Thymus (tissue), 11 donors: ENCODE data around the gene KCNIP4. TPM values are rescaled to one million over a fixed set of nuclear protein-coding genes. Genes with fewer than 3 reads are reported as not detected.

ENCODE experiments used
- DNase-seq, 9 donors: peaks; one replicate each; pipeline ENCODE4 v3.0.0-alpha.2; 2013; ENCODE audit warnings: low spot score in 9 of 9, low read depth in 6 of 9, missing footprints in 1 of 9
- H3K27ac ChIP-seq, 2 donors: one replicate each; pipeline ENCODE4 v1.5.1; 2013; ENCODE audit warnings: control low read depth in 1 of 2, low read depth in 1 of 2, low read length in 1 of 2, mild to moderate bottlenecking in 1 of 2, moderate library complexity in 1 of 2
- H3K27me3 ChIP-seq, 2 donors: one replicate each; pipeline ENCODE4 v1.5.1; 2013; ENCODE audit warnings: low read length in 1 of 2; ENCODE audit not compliant: control insufficient read depth in 2 of 2, insufficient read depth in 1 of 2
- H3K36me3 ChIP-seq, 2 donors: one replicate each; pipeline ENCODE4 v1.5.1; 2013; ENCODE audit warnings: low read length in 1 of 2, mild to moderate bottlenecking in 1 of 2, moderate library complexity in 1 of 2; ENCODE audit not compliant: control insufficient read depth in 2 of 2, insufficient read depth in 2 of 2
- H3K4me1 ChIP-seq, 2 donors: one replicate each; pipeline ENCODE4 v1.5.1; 2013; ENCODE audit warnings: low read length in 2 of 2; ENCODE audit not compliant: control insufficient read depth in 2 of 2, insufficient read depth in 2 of 2
- H3K4me3 ChIP-seq, 2 donors: one replicate each; pipeline ENCODE4 v1.5.1; 2013; ENCODE audit warnings: low read length in 2 of 2, control low read depth in 1 of 2, mild to moderate bottlenecking in 1 of 2
- H3K9me3 ChIP-seq, 2 donors: one replicate each; pipeline ENCODE4 v1.5.1; 2013; ENCODE audit warnings: low read length in 1 of 2, mild to moderate bottlenecking in 1 of 2; ENCODE audit not compliant: control insufficient read depth in 2 of 2, insufficient read depth in 1 of 2
- WGBS: extraction: QIAGEN DNeasy Blood & Tissue Kit; methylation state at CpG from one replicate; pipeline ENCODE4 v1.1.7; 2013; 5-methylcytosine and 5-hydroxymethylcytosine counted together
- polyA plus RNA-seq: library from polyadenylated mRNA; stranded (reverse); fragments of 200-250 nt; gene quantifications from one replicate; pipeline ENCODE4 v1.2.3, GENCODE V29; 2013
- total RNA-seq: library from RNA; stranded (reverse); fragments of 120-200 nt; gene quantifications from one replicate; pipeline ENCODE4 v1.2.4, GENCODE V29; 2013
- donor health status: healthy.

Gene KCNIP4
- total and polyA plus RNA-seq, 2 donors: 0.07 TPM; not detected in 1

GRCh38 chr4:21976166-21976565, 27.6 kb upstream of the KCNIP4 start:
- no peaks in the 10 kb centered on the region for H3K4me1 ChIP-seq
- no peak overlapping the region for H3K4me3 ChIP-seq
- H3K36me3 ChIP-seq: no peaks in the 10 kb centered on the region
- no peak overlapping the region for H3K27ac ChIP-seq
- WGBS: 82% methylated on average over 1 of the region's 1 CpG
- no peak for DNase-seq
- no peaks in the 10 kb centered on the region for H3K27me3 ChIP-seq
- no peaks in the 10 kb centered on the region for H3K9me3 ChIP-seq

GRCh38 chr4:21973850-21974249, 25.3 kb upstream of the KCNIP4 start:
- Histone ChIP-seq H3K36me3 (no peaks in the 10 kb centered on the region), H3K9me3 (no peaks in the 10 kb centered on the region), H3K4me1 (no peaks in the 10 kb centered on the region), H3K27ac (no peak overlapping the region), H3K27me3 (no peaks in the 10 kb centered on the region), H3K4me3 (no peak overlapping the region)
- WGBS: 78% methylated on average over 3 of the region's 3 CpGs
- no peak for DNase-seq

GRCh38 chr4:21964762-21965319, 16.3 kb upstream of the KCNIP4 start:
- H3K9me3 ChIP-seq: no peaks in the 10 kb centered on the region
- H3K27ac ChIP-seq: no peak overlapping the region
- no peaks in the 10 kb centered on the region for H3K36me3 ChIP-seq
- no peak for DNase-seq
- H3K4me1 ChIP-seq: no peaks in the 10 kb centered on the region
- H3K27me3 ChIP-seq: no peaks in the 10 kb centered on the region
- WGBS: 81% methylated on average over 3 of the region's 3 CpGs
- H3K4me3 ChIP-seq: no peak overlapping the region

- no peaks in the 10 kb centered on the region for H3K9me3 ChIP-seq
- WGBS: 77% methylated on average over 3 of the region's 3 CpGs
- no peaks in the 10 kb centered on the region for H3K4me1 ChIP-seq
- H3K36me3 ChIP-seq: no peaks in the 10 kb centered on the region
- no peak overlapping the region for H3K27ac ChIP-seq
- H3K4me3 ChIP-seq: no peak overlapping the region
- DNase-seq: no peak
- no peaks in the 10 kb centered on the region for H3K27me3 ChIP-seq
Observed at GRCh38 chr4:21962691-21963090, 14.1 kb upstream of the KCNIP4 start.

GRCh38 chr4:21960793-21961192, 12.2 kb upstream of the KCNIP4 start:
- Histone ChIP-seq H3K36me3 (no peaks in the 10 kb centered on the region), H3K4me1 (no peaks in the 10 kb centered on the region), H3K4me3 (no peak overlapping the region), H3K9me3 (no peaks in the 10 kb centered on the region), H3K27ac (no peak overlapping the region), H3K27me3 (no peaks in the 10 kb centered on the region)
- WGBS: 91% methylated on average over 4 of the region's 4 CpGs
- DNase-seq: no peak

GRCh38 chr4:21954916-21955315, 6.3 kb upstream of the KCNIP4 start:
- no peak for DNase-seq
- no peaks in the 10 kb centered on the region for H3K4me1 ChIP-seq
- WGBS: 63% methylated on average over 3 of the region's 3 CpGs
- no peak overlapping the region for H3K4me3 ChIP-seq
- H3K9me3 ChIP-seq: no peaks in the 10 kb centered on the region
- H3K27ac ChIP-seq: no peak overlapping the region
- peaks cover 0 to 2% of the 10 kb centered on the region in 2 donors for H3K27me3 ChIP-seq
- no peaks in the 10 kb centered on the region for H3K36me3 ChIP-seq

- H3K9me3 ChIP-seq: no peaks in the 10 kb centered on the region
- no peak overlapping the region for H3K4me3 ChIP-seq
- 55% methylated on average over 4 of the region's 4 CpGs for WGBS
- peaks cover 7 to 14% of the 10 kb centered on the region in 2 donors for H3K27me3 ChIP-seq
- no peak for DNase-seq
- H3K27ac ChIP-seq: no peak overlapping the region
- H3K36me3 ChIP-seq: no peaks in the 10 kb centered on the region
- no peaks in the 10 kb centered on the region for H3K4me1 ChIP-seq
Observed at GRCh38 chr4:21953653-21954052, 5.1 kb upstream of the KCNIP4 start.

GRCh38 chr4:21952549-21952948, 4.0 kb upstream of the KCNIP4 start:
- Histone ChIP-seq H3K27me3 (peaks cover 14 to 24% of the 10 kb centered on the region in 2 donors), H3K36me3 (no peaks in the 10 kb centered on the region), H3K4me3 (no peak overlapping the region), H3K27ac (no peak overlapping the region), H3K4me1 (peaks cover 0 to 3% of the 10 kb centered on the region in 2 donors), H3K9me3 (no peaks in the 10 kb centered on the region)
- 29% methylated on average over 3 of the region's 3 CpGs for WGBS
- no peak for DNase-seq

- DNase-seq: no peak
- no peaks in the 10 kb centered on the region for H3K36me3 ChIP-seq
- H3K4me1 ChIP-seq: peaks cover 0 to 3% of the 10 kb centered on the region in 2 donors
- H3K4me3 ChIP-seq: no peak overlapping the region
- peaks cover 17 to 31% of the 10 kb centered on the region in 2 donors for H3K27me3 ChIP-seq
- H3K27ac ChIP-seq: no peak overlapping the region
- WGBS: 10% methylated on average over 26 of the region's 26 CpGs
- H3K9me3 ChIP-seq: no peaks in the 10 kb centered on the region
Observed at GRCh38 chr4:21949073-21949457, 493 bp upstream of the KCNIP4 start.
